Ishikawa (cell line): ENCODE results near the gene ACTN3.
A peak's percentile ranks its signal among the peaks of the same experiment; 100 is the strongest.

ENCODE experiments used
- CEBPB ChIP-seq: IDR thresholded peaks from 2 replicates; pipeline ENCODE4 v1.6.1; 2012
- CREB1 ChIP-seq: IDR thresholded peaks from 2 replicates; pipeline ENCODE4 v1.6.1; 2012; ENCODE audit warnings: low read depth
- EP300 ChIP-seq: IDR thresholded peaks from 2 replicates; pipeline ENCODE4 v1.6.1; 2012; ENCODE audit warnings: borderline replicate concordance
- YY1 ChIP-seq: IDR thresholded peaks from 2 replicates; pipeline ENCODE4 v1.6.1; 2012; ENCODE audit warnings: low read depth
- ZBTB7A ChIP-seq: IDR thresholded peaks from 2 replicates; pipeline ENCODE4 v1.6.1; 2012; ENCODE audit warnings: low read depth

GRCh38 chr11:66607126-66607834 lies 60.6 kb downstream of the ACTN3 start:
- TF ChIP-seq EP300 (no peak), ZBTB7A (no peak), CREB1 (no peak), CEBPB (peak; percentile 37; the same call in 1 of the 2 replicates), YY1 (no peak)
